ENCODE measurements around the gene MRNIP.

DNA sequence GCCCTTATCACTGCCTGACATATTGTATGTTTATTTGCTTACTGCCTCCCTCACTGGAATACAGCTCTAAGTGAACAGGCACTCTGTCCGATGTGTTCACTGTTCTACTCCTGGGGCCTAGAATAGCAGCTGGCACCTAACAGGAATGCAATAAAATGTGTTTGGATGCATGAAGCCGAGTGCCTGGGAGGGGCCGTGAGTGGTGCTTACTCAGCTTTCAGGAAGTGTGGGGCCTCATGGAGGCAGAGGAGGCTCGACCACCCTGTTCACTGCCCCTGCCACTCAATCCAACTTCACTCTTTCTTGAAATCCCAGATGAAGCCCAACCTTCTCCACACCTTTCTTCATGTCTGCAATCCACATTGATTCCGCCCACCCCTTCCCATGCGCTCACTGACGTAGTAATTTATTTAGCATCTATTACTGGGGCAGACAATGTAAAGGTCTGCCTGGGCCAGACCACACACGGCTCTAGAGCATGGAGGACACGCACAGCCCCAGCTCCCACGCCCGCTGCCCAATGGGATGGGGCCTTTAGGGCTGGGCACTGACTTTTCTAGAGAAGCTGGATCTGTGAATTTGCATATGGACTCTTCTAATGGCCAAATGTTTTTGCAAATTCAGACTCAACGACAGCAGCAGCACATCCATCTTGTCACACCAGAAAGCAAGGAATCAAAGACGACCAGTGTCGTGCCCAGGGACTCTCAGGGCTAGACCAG, 27.7 kb upstream of the MRNIP start:
- TF ChIP-seq, protein P1, sequence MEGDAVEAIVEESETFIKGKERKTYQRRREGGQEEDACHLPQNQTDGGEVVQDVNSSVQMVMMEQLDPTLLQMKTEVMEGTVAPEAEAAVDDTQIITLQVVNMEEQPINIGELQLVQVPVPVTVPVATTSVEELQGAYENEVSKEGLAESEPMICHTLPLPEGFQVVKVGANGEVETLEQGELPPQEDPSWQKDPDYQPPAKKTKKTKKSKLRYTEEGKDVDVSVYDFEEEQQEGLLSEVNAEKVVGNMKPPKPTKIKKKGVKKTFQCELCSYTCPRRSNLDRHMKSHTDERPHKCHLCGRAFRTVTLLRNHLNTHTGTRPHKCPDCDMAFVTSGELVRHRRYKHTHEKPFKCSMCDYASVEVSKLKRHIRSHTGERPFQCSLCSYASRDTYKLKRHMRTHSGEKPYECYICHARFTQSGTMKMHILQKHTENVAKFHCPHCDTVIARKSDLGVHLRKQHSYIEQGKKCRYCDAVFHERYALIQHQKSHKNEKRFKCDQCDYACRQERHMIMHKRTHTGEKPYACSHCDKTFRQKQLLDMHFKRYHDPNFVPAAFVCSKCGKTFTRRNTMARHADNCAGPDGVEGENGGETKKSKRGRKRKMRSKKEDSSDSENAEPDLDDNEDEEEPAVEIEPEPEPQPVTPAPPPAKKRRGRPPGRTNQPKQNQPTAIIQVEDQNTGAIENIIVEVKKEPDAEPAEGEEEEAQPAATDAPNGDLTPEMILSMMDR (IDR thresholded peaks at IDR 0.05; ENCODE audit: insufficient read depth, low read length): no peak
- TF ChIP-seq POLR2AphosphoS5 (IDR thresholded peaks at IDR 0.05; ENCODE audit: low read depth): no peak
- TF ChIP-seq, protein P2, sequence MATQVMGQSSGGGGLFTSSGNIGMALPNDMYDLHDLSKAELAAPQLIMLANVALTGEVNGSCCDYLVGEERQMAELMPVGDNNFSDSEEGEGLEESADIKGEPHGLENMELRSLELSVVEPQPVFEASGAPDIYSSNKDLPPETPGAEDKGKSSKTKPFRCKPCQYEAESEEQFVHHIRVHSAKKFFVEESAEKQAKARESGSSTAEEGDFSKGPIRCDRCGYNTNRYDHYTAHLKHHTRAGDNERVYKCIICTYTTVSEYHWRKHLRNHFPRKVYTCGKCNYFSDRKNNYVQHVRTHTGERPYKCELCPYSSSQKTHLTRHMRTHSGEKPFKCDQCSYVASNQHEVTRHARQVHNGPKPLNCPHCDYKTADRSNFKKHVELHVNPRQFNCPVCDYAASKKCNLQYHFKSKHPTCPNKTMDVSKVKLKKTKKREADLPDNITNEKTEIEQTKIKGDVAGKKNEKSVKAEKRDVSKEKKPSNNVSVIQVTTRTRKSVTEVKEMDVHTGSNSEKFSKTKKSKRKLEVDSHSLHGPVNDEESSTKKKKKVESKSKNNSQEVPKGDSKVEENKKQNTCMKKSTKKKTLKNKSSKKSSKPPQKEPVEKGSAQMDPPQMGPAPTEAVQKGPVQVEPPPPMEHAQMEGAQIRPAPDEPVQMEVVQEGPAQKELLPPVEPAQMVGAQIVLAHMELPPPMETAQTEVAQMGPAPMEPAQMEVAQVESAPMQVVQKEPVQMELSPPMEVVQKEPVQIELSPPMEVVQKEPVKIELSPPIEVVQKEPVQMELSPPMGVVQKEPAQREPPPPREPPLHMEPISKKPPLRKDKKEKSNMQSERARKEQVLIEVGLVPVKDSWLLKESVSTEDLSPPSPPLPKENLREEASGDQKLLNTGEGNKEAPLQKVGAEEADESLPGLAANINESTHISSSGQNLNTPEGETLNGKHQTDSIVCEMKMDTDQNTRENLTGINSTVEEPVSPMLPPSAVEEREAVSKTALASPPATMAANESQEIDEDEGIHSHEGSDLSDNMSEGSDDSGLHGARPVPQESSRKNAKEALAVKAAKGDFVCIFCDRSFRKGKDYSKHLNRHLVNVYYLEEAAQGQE (IDR thresholded peaks at IDR 0.05; ENCODE audit: insufficient replicate concordance, low read depth): no peak

All from HL-60 (cell line).